Mammary epithelial cell (primary cell): ENCODE results near the gene DNAJC9.

Experiments used
- CTCF ChIP-seq, 2 donors: IDR thresholded peaks in 1 of 2; conservative IDR thresholded peaks in 1 of 2; 2 replicates each; pipeline ENCODE4 v1.5.1; 2011 to 2012; ENCODE audit warnings: inconsistent platforms in 2 of 2, low read length in 2 of 2, mild to moderate bottlenecking in 2 of 2, control low read depth in 1 of 2, low read depth in 1 of 2; ENCODE audit not compliant: insufficient read depth in 1 of 2; ENCODE audit errors: extremely low read depth in 1 of 2
- EZH2 ChIP-seq: IDR thresholded peaks from 2 replicates; pipeline ENCODE4 v1.6.1; 2012; ENCODE audit warnings: low read length, inconsistent platforms, borderline replicate concordance

GRCh38 chr10:73209705-73210104 is 37.4 kb downstream of the DNAJC9 start:
- TF ChIP-seq CTCF (conservative IDR thresholded peaks at IDR 0.05 in 1 of 2, IDR thresholded peaks at IDR 0.05 in 1 of 2; ENCODE audit: extremely low read depth in 1 of 2, insufficient read depth in 1 of 2, low read depth in 1 of 2, low read length in 2 of 2) (no peak), EZH2 (no peak)
